ENCODE results near the gene RXRB. TPM values are rescaled to one million over a fixed set of nuclear protein-coding genes. Genes with fewer than 3 reads are reported as not detected.
A peak's percentile ranks its signal among the peaks of the same experiment; 100 is the strongest.

Gene RXRB
- total and polyA plus RNA-seq, 2 donors (not counting 1 experiment from before 2014, with no cell fraction given) = 88.3 to 99.9 TPM

GRCh38 chr6:33154349-33154748 lies 46.1 kb downstream of the RXRB start:
- H3K4me3 Mint-ChIP-seq = no peak overlapping the region
- no peak for TF ChIP-seq EZH2 (IDR thresholded peaks at IDR 0.05; ENCODE audit: borderline replicate concordance, insufficient read depth, low read depth, low read length, poor library complexity, severe bottlenecking)
- no peak for TF ChIP-seq CTCF (IDR thresholded peaks at IDR 0.05)
- Histone ChIP-seq H4K20me1 (ENCODE audit: control insufficient read depth, insufficient read depth, low read length, poor library complexity, severe bottlenecking) (no peaks in the 10 kb centered on the region), H3K4me1 (ENCODE audit: control insufficient read depth in 2 of 2, insufficient read depth in 2 of 2, low read length in 2 of 2) (no peaks in the 10 kb centered on the region), H3K9ac (ENCODE audit: low read length) (no peak overlapping the region), H3K27ac (ENCODE audit: low read length in 2 of 2) (no peak overlapping the region), H3K79me2 (ENCODE audit: control insufficient read depth, insufficient read depth, low read length) (no peaks in the 10 kb centered on the region), H3K9me3 (ENCODE audit: control extremely low read depth in 1 of 3, control insufficient read depth in 2 of 3, insufficient read depth in 1 of 3, low read length in 2 of 3) (peaks cover 0 to 11% (median 7%) of the 10 kb centered on the region in 3 donors), H2AFZ (ENCODE audit: insufficient read depth, low read depth, low read length, poor library complexity, severe bottlenecking) (no peak overlapping the region), H3K4me3 (ENCODE audit: control extremely low read depth in 1 of 5, extremely low read depth in 1 of 5, insufficient read depth in 1 of 5, low read depth in 2 of 5, low read length in 4 of 5) (no peak overlapping the region), H3K27me3 (replicated peaks in 1 of 4; ENCODE audit: control extremely low read depth in 1 of 4, control insufficient read depth in 3 of 4, insufficient read depth in 4 of 4, low read length in 3 of 4) (peaks cover 0 to 9% (median under 1%) of the 10 kb centered on the region in 4 experiments), H3K36me3 (replicated peaks in 1 of 2; ENCODE audit: control extremely low read depth in 1 of 2, control insufficient read depth in 1 of 2, extremely low read depth in 1 of 2, insufficient read depth in 2 of 2, low read length in 1 of 2) (no peaks in the 10 kb centered on the region), H3K4me2 (replicated peaks; ENCODE audit: low read depth, low read length, poor library complexity, severe bottlenecking) (no peak overlapping the region)
- H3K27me3 Mint-ChIP-seq = peaks cover 12% of the 10 kb centered on the region
- ATAC-seq (ENCODE audit: low read depth) = no peak
- DNase-seq = no peak
- 85% methylated on average over 4 of the region's 4 CpGs for WGBS (ENCODE audit: insufficient coverage)
- no peak overlapping the region for H3K27ac Mint-ChIP-seq
- peaks cover 4% of the 10 kb centered on the region for H3K9me3 Mint-ChIP-seq (ENCODE audit: insufficient read depth)
- ChIA-PET POLR2A (no interaction called here), CTCF (interaction anchor here (0.8 to 2.6 kb wide), 9 partner anchors 11 to 170 kb away, joined by 3 to 9 read pairs (median 4); no protein-coding TSS in a partner anchor)
- H3K4me1 Mint-ChIP-seq = no peaks in the 10 kb centered on the region
- intact Hi-C loops (cut with micrococcal nuclease) = no loop called here

- WGBS (ENCODE audit: insufficient coverage) = 0% methylated on average over 1 of the region's 1 CpG
- POLR2A ChIA-PET = no interaction called here
These were observed 49.4 kb downstream of the RXRB start for GRCh38 chr6:33151050-33151449.

More at GRCh38 chr6:33151050-33151449, 49.4 kb downstream of the RXRB start:
- H3K4me3 Mint-ChIP-seq = no peak overlapping the region
- H3K27me3 Mint-ChIP-seq = peaks cover 12% of the 10 kb centered on the region
- CTCF ChIA-PET = interaction anchor here (0.5 to 7.8 kb wide), 8 partner anchors 8 to 1440 kb away, joined by 3 to 122 read pairs (median 14); partner anchors contain the start of gene HLA-DOA
- Histone ChIP-seq H3K79me2 (ENCODE audit: control insufficient read depth, insufficient read depth, low read length) (no peaks in the 10 kb centered on the region), H3K4me3 (ENCODE audit: control extremely low read depth in 1 of 5, extremely low read depth in 1 of 5, insufficient read depth in 1 of 5, low read depth in 2 of 5, low read length in 4 of 5) (no peak overlapping the region), H3K9ac (ENCODE audit: low read length) (no peak overlapping the region), H3K9me3 (ENCODE audit: control extremely low read depth in 1 of 3, control insufficient read depth in 2 of 3, insufficient read depth in 1 of 3, low read length in 2 of 3) (peaks cover 0 to 11% (median 7%) of the 10 kb centered on the region in 3 donors), H3K36me3 (replicated peaks in 1 of 2; ENCODE audit: control extremely low read depth in 1 of 2, control insufficient read depth in 1 of 2, extremely low read depth in 1 of 2, insufficient read depth in 2 of 2, low read length in 1 of 2) (no peaks in the 10 kb centered on the region), H3K4me1 (ENCODE audit: control insufficient read depth in 2 of 2, insufficient read depth in 2 of 2, low read length in 2 of 2) (no peaks in the 10 kb centered on the region), H3K4me2 (replicated peaks; ENCODE audit: low read depth, low read length, poor library complexity, severe bottlenecking) (no peak overlapping the region), H4K20me1 (ENCODE audit: control insufficient read depth, insufficient read depth, low read length, poor library complexity, severe bottlenecking) (no peaks in the 10 kb centered on the region), H2AFZ (ENCODE audit: insufficient read depth, low read depth, low read length, poor library complexity, severe bottlenecking) (no peak overlapping the region), H3K27me3 (replicated peaks in 1 of 4; ENCODE audit: control extremely low read depth in 1 of 4, control insufficient read depth in 3 of 4, insufficient read depth in 4 of 4, low read length in 3 of 4) (peaks cover 0 to 7% (median 3%) of the 10 kb centered on the region in 4 experiments), H3K27ac (ENCODE audit: low read length in 2 of 2) (no peak overlapping the region)
- peaks cover 4% of the 10 kb centered on the region for H3K4me1 Mint-ChIP-seq
- H3K9me3 Mint-ChIP-seq (ENCODE audit: insufficient read depth) = peaks cover 4% of the 10 kb centered on the region
- ATAC-seq (ENCODE audit: low read depth) (no peak), DNase-seq (peak; percentile 44)
- TF ChIP-seq EZH2 (IDR thresholded peaks at IDR 0.05; ENCODE audit: borderline replicate concordance, insufficient read depth, low read depth, low read length, poor library complexity, severe bottlenecking) = no peak
- no peak for TF ChIP-seq CTCF (IDR thresholded peaks at IDR 0.05)
- H3K27ac Mint-ChIP-seq = no peak overlapping the region
- intact Hi-C loops (cut with micrococcal nuclease) = no loop called here

All from B cell (primary cell).